Measurements from ENCODE around the gene ST6GALNAC1. TPM values are rescaled to one million over a fixed set of nuclear protein-coding genes. Genes with fewer than 3 reads are reported as not detected.
A peak's percentile ranks its signal among the peaks of the same experiment; 100 is the strongest.

ST6GALNAC1 gene
- total and polyA plus RNA-seq, 2 of the 13 experiments (the other 11 are each of a cell fraction or from before 2014, with no cell fraction given) = not detected

DNA sequence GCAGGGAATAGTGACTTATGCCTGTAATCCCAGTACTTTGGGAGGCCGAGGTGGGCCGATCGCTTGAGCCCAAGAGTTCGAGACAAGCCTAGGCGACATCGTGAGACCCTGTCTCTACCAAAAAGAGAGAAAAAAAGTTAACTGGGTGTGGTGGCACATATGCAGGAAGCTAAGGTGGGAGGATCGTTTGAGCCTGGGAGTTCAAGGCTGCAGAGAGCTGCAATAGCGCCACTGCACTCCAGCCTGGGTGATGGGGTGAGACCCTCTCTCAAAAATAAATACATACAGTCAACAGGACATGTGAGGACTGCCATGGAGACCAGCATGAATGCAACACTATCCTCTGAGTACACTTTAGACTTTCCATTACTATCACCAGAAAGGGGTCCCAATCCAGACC lies 42.5 kb downstream of the ST6GALNAC1 start (continued):
- TF ChIP-seq, protein P1, sequence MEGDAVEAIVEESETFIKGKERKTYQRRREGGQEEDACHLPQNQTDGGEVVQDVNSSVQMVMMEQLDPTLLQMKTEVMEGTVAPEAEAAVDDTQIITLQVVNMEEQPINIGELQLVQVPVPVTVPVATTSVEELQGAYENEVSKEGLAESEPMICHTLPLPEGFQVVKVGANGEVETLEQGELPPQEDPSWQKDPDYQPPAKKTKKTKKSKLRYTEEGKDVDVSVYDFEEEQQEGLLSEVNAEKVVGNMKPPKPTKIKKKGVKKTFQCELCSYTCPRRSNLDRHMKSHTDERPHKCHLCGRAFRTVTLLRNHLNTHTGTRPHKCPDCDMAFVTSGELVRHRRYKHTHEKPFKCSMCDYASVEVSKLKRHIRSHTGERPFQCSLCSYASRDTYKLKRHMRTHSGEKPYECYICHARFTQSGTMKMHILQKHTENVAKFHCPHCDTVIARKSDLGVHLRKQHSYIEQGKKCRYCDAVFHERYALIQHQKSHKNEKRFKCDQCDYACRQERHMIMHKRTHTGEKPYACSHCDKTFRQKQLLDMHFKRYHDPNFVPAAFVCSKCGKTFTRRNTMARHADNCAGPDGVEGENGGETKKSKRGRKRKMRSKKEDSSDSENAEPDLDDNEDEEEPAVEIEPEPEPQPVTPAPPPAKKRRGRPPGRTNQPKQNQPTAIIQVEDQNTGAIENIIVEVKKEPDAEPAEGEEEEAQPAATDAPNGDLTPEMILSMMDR (CRISPR knock-in tag; IDR thresholded peaks at IDR 0.05) = peak; percentile 24; the same call in 1 of the 2 replicates
- no peak for TF ChIP-seq ZNF101 (CRISPR knock-in tag; IDR thresholded peaks at IDR 0.05; ENCODE audit: borderline replicate concordance, low read depth)
- TF ChIP-seq ZFAT (CRISPR knock-in tag; conservative IDR thresholded peaks at IDR 0.05) = no peak
- no peak for TF ChIP-seq ADNP (CRISPR knock-in tag; IDR thresholded peaks at IDR 0.05)
- 0 out of 2 replicates have a peak, but pooled peaks have one; percentile 43 for TF ChIP-seq HDAC1 (CRISPR knock-in tag; IDR thresholded peaks at IDR 0.05)
- TF ChIP-seq ZNF264 (CRISPR knock-in tag; IDR thresholded peaks at IDR 0.05) = no peak
- TF ChIP-seq, protein P2, sequence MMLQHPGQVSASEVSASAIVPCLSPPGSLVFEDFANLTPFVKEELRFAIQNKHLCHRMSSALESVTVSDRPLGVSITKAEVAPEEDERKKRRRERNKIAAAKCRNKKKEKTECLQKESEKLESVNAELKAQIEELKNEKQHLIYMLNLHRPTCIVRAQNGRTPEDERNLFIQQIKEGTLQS (CRISPR knock-in tag; IDR thresholded peaks at IDR 0.05) = no peak
- TF ChIP-seq, protein P3, sequence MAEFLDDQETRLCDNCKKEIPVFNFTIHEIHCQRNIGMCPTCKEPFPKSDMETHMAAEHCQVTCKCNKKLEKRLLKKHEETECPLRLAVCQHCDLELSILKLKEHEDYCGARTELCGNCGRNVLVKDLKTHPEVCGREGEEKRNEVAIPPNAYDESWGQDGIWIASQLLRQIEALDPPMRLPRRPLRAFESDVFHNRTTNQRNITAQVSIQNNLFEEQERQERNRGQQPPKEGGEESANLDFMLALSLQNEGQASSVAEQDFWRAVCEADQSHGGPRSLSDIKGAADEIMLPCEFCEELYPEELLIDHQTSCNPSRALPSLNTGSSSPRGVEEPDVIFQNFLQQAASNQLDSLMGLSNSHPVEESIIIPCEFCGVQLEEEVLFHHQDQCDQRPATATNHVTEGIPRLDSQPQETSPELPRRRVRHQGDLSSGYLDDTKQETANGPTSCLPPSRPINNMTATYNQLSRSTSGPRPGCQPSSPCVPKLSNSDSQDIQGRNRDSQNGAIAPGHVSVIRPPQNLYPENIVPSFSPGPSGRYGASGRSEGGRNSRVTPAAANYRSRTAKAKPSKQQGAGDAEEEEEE (CRISPR knock-in tag; IDR thresholded peaks at IDR 0.05; ENCODE audit: borderline replicate concordance) = no peak
- TF ChIP-seq ARHGAP35 (CRISPR knock-in tag; IDR thresholded peaks at IDR 0.05; ENCODE audit: borderline replicate concordance) = no peak
- TF ChIP-seq, protein P4, sequence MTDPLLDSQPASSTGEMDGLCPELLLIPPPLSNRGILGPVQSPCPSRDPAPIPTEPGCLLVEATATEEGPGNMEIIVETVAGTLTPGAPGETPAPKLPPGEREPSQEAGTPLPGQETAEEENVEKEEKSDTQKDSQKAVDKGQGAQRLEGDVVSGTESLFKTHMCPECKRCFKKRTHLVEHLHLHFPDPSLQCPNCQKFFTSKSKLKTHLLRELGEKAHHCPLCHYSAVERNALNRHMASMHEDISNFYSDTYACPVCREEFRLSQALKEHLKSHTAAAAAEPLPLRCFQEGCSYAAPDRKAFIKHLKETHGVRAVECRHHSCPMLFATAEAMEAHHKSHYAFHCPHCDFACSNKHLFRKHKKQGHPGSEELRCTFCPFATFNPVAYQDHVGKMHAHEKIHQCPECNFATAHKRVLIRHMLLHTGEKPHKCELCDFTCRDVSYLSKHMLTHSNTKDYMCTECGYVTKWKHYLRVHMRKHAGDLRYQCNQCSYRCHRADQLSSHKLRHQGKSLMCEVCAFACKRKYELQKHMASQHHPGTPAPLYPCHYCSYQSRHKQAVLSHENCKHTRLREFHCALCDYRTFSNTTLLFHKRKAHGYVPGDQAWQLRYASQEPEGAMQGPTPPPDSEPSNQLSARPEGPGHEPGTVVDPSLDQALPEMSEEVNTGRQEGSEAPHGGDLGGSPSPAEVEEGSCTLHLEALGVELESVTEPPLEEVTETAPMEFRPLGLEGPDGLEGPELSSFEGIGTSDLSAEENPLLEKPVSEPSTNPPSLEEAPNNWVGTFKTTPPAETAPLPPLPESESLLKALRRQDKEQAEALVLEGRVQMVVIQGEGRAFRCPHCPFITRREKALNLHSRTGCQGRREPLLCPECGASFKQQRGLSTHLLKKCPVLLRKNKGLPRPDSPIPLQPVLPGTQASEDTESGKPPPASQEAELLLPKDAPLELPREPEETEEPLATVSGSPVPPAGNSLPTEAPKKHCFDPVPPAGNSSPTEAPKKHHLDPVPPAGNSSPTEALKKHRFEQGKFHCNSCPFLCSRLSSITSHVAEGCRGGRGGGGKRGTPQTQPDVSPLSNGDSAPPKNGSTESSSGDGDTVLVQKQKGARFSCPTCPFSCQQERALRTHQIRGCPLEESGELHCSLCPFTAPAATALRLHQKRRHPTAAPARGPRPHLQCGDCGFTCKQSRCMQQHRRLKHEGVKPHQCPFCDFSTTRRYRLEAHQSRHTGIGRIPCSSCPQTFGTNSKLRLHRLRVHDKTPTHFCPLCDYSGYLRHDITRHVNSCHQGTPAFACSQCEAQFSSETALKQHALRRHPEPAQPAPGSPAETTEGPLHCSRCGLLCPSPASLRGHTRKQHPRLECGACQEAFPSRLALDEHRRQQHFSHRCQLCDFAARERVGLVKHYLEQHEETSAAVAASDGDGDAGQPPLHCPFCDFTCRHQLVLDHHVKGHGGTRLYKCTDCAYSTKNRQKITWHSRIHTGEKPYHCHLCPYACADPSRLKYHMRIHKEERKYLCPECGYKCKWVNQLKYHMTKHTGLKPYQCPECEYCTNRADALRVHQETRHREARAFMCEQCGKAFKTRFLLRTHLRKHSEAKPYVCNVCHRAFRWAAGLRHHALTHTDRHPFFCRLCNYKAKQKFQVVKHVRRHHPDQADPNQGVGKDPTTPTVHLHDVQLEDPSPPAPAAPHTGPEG (CRISPR knock-in tag; IDR thresholded peaks at IDR 0.05) = no peak
- TF ChIP-seq MAFG (CRISPR knock-in tag; IDR thresholded peaks at IDR 0.05) = no peak
- TF ChIP-seq DNMT3B (CRISPR knock-in tag; conservative IDR thresholded peaks at IDR 0.05) = no peak
- 0 out of 2 replicates have a peak, but pooled peaks have one; percentile 2 for TF ChIP-seq SAP130 (CRISPR knock-in tag; IDR thresholded peaks at IDR 0.05; ENCODE audit: low read depth)
- TF ChIP-seq NR2F6 (IDR thresholded peaks at IDR 0.05) = no peak
- no peak for TF ChIP-seq NR2F6 (CRISPR knock-in tag; IDR thresholded peaks at IDR 0.05)
- TF ChIP-seq CCDC6 (CRISPR knock-in tag; IDR thresholded peaks at IDR 0.05) = no peak
- TF ChIP-seq ATM (IDR thresholded peaks at IDR 0.05; ENCODE audit: borderline replicate concordance) = no peak
- TF ChIP-seq ZNF816 (CRISPR knock-in tag; IDR thresholded peaks at IDR 0.05; ENCODE audit: borderline replicate concordance) = no peak
- no peak for TF ChIP-seq NR1H2 (CRISPR knock-in tag; IDR thresholded peaks at IDR 0.05; ENCODE audit: borderline replicate concordance, low read depth)
- TF ChIP-seq ZBTB7A (CRISPR knock-in tag; IDR thresholded peaks at IDR 0.05) = peak; percentile 90

All from HepG2 (cell line).